GM23248 (cell line): ENCODE measurements around the gene NAXE.

Source experiments
- EZH2 ChIP-seq: fragments of 200-600 bp; sonication (generic); IDR thresholded peaks from 2 replicates; pipeline ENCODE4 v1.6.1; 2018; ENCODE audit warnings: antibody characterized with exemption, mild to moderate bottlenecking; ENCODE audit not compliant: insufficient read depth, poor library complexity, severe bottlenecking
- EZH2phosphoT487 ChIP-seq: fragments of 200-600 bp; sonication (generic); IDR thresholded peaks from 2 replicates; pipeline ENCODE4 v1.6.1; 2018; ENCODE audit warnings: antibody characterized with exemption, moderate library complexity, mild to moderate bottlenecking, low read depth; ENCODE audit not compliant: insufficient read depth

GRCh38 chr1:156623946-156624813, 32.6 kb downstream of the NAXE start:
- peak; percentile 98 for TF ChIP-seq EZH2
- peak; percentile 58; the same call in 1 of the 2 replicates for TF ChIP-seq EZH2phosphoT487
